WERI-Rb-1 (cell line): Measurements from ENCODE around the gene SH2D3A.
A peak's percentile ranks its signal among the peaks of the same experiment; 100 is the strongest.
"Not testable (repeated sequence)": the region's sequence is repeated elsewhere in the genome, so short reads cannot be mapped to it uniquely, and the experiment has no call there.

Source experiments
- DNase-seq: peaks from one replicate; pipeline ENCODE4 v3.0.0-alpha.2; 2020
- H3K27ac ChIP-seq: fragments of 250-450 bp; sonication (Bioruptor Pico); 2 replicates; pipeline ENCODE4 v1.5.1; 2020; ENCODE audit warnings: mild to moderate bottlenecking, moderate library complexity
- H3K27me3 ChIP-seq: fragments of 250-450 bp; sonication (Bioruptor Pico); 2 replicates; pipeline ENCODE4 v1.5.1; 2021; ENCODE audit warnings: mild to moderate bottlenecking, low read depth, moderate library complexity; ENCODE audit not compliant: insufficient read depth, severe bottlenecking
- H3K36me3 ChIP-seq: fragments of 250-450 bp; sonication (Bioruptor Pico); 2 replicates; pipeline ENCODE4 v1.5.1; 2020; ENCODE audit warnings: mild to moderate bottlenecking, moderate library complexity
- H3K4me3 ChIP-seq: 2 replicates; pipeline ENCODE4 v1.5.1; 2011; ENCODE audit warnings: low read depth, mild to moderate bottlenecking, control low read depth, low read length
- H3K9me3 ChIP-seq: fragments of 250-450 bp; sonication (Bioruptor Pico); 2 replicates; pipeline ENCODE4 v1.5.1; 2021; ENCODE audit warnings: mild to moderate bottlenecking, moderate library complexity; ENCODE audit not compliant: severe bottlenecking
- TF ChIP-seq, protein P1 (sequence below): IDR thresholded peaks from 2 replicates; pipeline ENCODE4 v1.5.1; 2011; ENCODE audit warnings: low read depth, mild to moderate bottlenecking, control low read depth, inconsistent platforms, low read length

The SH2D3A gene

DNA sequence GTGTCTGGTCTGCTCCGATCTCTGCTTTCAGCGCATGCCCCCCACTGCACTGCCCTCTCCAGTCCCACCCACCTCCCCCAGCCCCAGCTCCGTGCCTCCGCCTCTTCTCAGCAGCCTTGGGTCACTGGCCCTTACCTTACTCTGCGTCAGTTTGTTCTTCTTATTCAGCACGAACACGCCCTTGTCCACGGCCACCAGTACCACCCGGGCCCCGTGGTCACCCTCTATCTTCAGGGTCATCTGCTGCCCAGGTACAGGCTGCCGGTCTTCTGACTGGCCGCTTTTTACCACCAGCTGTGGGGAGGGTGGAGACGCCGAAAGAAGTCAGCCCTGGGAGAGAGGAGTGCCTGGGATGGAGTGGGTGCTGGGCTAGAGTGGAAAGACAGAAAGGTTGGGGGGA, 57.7 kb downstream of the SH2D3A start:
- H3K27ac ChIP-seq = no peak overlapping the region
- H3K9me3 ChIP-seq = no peaks in the 10 kb centered on the region
- TF ChIP-seq, protein P1, sequence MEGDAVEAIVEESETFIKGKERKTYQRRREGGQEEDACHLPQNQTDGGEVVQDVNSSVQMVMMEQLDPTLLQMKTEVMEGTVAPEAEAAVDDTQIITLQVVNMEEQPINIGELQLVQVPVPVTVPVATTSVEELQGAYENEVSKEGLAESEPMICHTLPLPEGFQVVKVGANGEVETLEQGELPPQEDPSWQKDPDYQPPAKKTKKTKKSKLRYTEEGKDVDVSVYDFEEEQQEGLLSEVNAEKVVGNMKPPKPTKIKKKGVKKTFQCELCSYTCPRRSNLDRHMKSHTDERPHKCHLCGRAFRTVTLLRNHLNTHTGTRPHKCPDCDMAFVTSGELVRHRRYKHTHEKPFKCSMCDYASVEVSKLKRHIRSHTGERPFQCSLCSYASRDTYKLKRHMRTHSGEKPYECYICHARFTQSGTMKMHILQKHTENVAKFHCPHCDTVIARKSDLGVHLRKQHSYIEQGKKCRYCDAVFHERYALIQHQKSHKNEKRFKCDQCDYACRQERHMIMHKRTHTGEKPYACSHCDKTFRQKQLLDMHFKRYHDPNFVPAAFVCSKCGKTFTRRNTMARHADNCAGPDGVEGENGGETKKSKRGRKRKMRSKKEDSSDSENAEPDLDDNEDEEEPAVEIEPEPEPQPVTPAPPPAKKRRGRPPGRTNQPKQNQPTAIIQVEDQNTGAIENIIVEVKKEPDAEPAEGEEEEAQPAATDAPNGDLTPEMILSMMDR = no peak
- H3K4me3 ChIP-seq = no peak overlapping the region
- H3K36me3 ChIP-seq = no peaks in the 10 kb centered on the region
- DNase-seq = no peak
- H3K27me3 ChIP-seq = peaks cover 43% of the 10 kb centered on the region

DNA sequence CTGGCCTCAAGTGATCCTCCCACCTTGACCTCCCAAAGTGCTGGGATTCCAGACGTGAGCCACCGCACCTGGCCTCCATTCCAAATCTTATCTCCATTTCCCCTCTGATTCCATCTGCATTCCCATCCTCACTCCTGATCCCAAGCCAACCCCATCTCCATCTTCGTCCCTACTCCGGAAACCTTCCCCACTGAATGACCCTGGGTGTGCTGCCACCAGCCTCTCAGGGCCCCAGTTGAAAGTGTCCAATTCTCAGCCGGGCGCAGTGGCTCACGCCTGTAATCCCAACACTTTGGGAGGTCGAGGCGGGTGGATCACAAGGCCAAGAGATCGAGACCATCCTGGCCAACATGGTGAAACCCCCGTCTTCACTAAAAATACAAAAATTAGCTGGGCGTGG, 58.3 kb downstream of the SH2D3A start:
- DNase-seq, H3K36me3 ChIP-seq, H3K27ac ChIP-seq, H3K4me3 ChIP-seq, H3K9me3 ChIP-seq: not testable (repeated sequence)
- peaks cover 47% of the 10 kb centered on the region for H3K27me3 ChIP-seq

DNA sequence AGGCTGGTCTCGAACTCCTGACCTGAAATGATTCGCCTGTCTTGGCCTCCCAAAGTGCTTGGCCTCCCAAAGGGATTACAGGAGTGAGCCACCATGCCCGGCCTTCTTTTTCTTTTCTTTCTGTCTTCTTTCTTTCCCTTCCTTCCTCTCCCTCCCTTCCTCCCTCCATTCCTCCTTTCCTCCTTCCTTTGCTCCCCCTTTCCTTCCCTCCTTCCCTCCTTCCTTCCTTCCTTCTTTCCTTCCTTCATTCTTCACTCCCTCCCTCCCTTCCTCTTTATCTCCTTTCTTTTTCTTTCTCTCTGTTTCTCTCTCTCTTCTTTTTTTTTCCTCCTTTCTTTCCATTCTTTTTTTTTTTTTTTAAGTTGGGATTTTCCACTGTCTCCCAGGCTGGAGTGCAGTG, 58.9 kb downstream of the SH2D3A start:
- Histone ChIP-seq H3K36me3 (no peaks in the 10 kb centered on the region), H3K4me3 (no peak overlapping the region), H3K9me3 (no peaks in the 10 kb centered on the region), H3K27ac (no peak overlapping the region), H3K27me3 (peaks cover 53% of the 10 kb centered on the region)
- TF ChIP-seq, protein P1 = no peak
- no peak for DNase-seq

DNA sequence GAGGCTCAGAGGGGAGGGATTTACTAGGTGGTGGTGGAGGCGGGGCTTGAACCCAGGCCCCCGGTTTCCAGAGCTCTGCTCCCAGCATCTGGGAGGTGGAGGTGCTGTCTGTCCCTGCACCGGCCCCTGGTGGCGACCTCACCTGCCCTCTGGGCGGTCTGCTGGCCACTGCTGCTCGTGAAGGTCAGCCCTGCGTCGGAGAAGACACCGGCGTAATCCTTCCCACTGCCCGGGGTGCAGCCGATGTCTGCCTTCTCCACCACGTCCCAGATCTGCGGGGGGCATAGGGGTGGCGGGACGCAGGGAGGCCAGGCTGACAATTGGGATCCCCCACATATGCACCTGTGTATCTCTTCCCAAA, 59.6 kb downstream of the SH2D3A start:
- no peak for DNase-seq
- TF ChIP-seq, protein P1 = 0 out of 2 replicates have a peak, but pooled peaks have one; percentile 13

DNA sequence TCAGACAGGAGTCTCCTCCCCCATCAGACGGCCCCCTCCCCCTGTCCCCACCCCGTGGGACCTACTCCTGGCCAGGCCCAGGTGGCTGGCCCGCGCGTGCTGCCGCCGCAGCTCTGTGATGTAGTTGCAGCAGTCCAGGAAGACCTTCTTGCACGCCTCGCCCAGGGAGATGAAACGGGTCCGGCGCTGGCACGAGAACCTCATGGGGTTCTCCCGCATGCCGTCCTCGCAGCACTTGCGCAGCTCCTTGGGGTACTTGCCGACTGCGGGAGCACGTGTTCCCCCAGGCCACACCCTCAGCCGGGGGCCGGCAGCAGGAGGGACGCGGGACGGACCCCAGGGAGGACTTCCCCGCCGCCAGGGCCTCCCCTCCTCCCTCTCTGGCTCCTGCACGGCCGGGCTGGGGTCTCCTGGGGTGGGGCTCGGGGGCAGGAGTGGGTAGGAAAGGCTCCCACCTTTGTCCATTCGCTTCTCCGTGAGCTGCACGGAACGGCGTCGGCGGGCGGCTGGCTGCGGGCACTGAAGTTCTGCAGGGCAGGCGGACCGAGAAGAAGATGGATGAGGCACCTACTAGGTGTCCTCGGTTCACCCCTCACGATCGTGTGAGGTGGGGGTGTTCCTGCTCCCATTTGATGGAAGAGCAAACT, 60.1 kb downstream of the SH2D3A start:
- Histone ChIP-seq H3K27me3 (peaks cover 59% of the 10 kb centered on the region), H3K27ac (no peak overlapping the region), H3K36me3 (no peaks in the 10 kb centered on the region), H3K4me3 (no peak overlapping the region), H3K9me3 (no peaks in the 10 kb centered on the region)
- DNase-seq = no peak
- TF ChIP-seq, protein P1 = no peak

More for the DNA sequence above, 59.6 kb downstream of the SH2D3A start:
- Histone ChIP-seq H3K36me3 (no peaks in the 10 kb centered on the region), H3K27me3 (peaks cover 54% of the 10 kb centered on the region), H3K27ac (no peak overlapping the region), H3K9me3 (no peaks in the 10 kb centered on the region), H3K4me3 (no peak overlapping the region)

DNA sequence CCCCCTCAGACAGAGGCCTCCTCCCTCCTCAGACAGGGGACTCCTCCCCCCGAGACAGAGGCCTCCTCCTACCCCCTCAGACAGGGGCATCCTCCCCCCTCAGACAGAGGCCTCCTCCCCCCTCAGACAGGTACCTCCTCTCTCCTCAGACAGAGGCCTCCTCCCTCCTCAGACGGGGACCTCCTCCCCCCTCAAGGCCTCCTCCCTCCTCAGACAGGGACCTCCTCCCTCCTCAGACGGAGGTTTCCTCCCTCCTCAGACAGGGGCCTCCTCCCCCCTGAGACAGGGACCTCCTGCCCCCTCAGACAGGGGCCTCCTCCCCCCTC, 60.6 kb downstream of the SH2D3A start:
- Histone ChIP-seq H3K36me3 (no peaks in the 10 kb centered on the region), H3K27me3 (peaks cover 61% of the 10 kb centered on the region), H3K4me3 (no peak overlapping the region), H3K9me3 (no peaks in the 10 kb centered on the region), H3K27ac (no peak overlapping the region)
- no peak for DNase-seq
- TF ChIP-seq, protein P1 = no peak
